MM.1S (cell line): ENCODE data around the gene VAV3.

Experiments
- DNase-seq: peaks from one replicate; pipeline ENCODE4 v3.0.0-alpha.2; 2015
- H2AFZ ChIP-seq: fragments of 300-600 bp; sonication (generic); 2 replicates; pipeline ENCODE4 v1.6.0; 2016; ENCODE audit warnings: antibody characterized with exemption, low read length
- H3F3A ChIP-seq: fragments of 300-600 bp; sonication (generic); 2 replicates; pipeline ENCODE4 v1.6.1; 2016; ENCODE audit warnings: mild to moderate bottlenecking, antibody characterized with exemption, low read length, moderate library complexity, mixed read lengths; ENCODE audit not compliant: insufficient read depth
- H3K27ac ChIP-seq: fragments of 300-600 bp; sonication (generic); 2 replicates; pipeline ENCODE4 v1.5.1; 2016; ENCODE audit warnings: mild to moderate bottlenecking, low read length
- H3K27me3 ChIP-seq: fragments of 300-600 bp; sonication (generic); replicated peaks from 2 replicates; pipeline ENCODE4 v1.6.0; 2016; ENCODE audit warnings: low read length; ENCODE audit not compliant: insufficient read depth
- H3K36me3 ChIP-seq: fragments of 300-600 bp; sonication (generic); replicated peaks from 2 replicates; pipeline ENCODE4 v1.6.1; 2016; ENCODE audit warnings: mild to moderate bottlenecking, low read length, mixed read lengths; ENCODE audit not compliant: insufficient read depth
- H3K4me1 ChIP-seq: fragments of 300-600 bp; sonication (generic); 2 replicates; pipeline ENCODE4 v1.6.1; 2016; ENCODE audit warnings: low read length, mixed read lengths
- H3K4me2 ChIP-seq: fragments of 300-600 bp; sonication (generic); 2 replicates; pipeline ENCODE4 v1.6.0; 2016; ENCODE audit warnings: low read depth, low read length
- H3K4me3 ChIP-seq: fragments of 300-600 bp; sonication (generic); 2 replicates; pipeline ENCODE4 v1.5.1; 2016; ENCODE audit warnings: low read length, mixed read lengths
- H3K79me2 ChIP-seq: fragments of 300-600 bp; sonication (generic); 2 replicates; pipeline ENCODE4 v1.6.1; 2016; ENCODE audit warnings: mixed run types, low read length, mixed read lengths
- H3K9ac ChIP-seq: fragments of 300-600 bp; sonication (generic); 2 replicates; pipeline ENCODE4 v1.6.1; 2016; ENCODE audit warnings: low read length, mixed read lengths
- H3K9me2 ChIP-seq: fragments of 300-600 bp; sonication (generic); replicated peaks from 2 replicates; pipeline ENCODE4 v1.6.1; 2016; ENCODE audit warnings: mild to moderate bottlenecking, low read length, mixed read lengths; ENCODE audit not compliant: insufficient read depth
- H3K9me3 ChIP-seq: fragments of 300-600 bp; sonication (generic); replicated peaks from 2 replicates; pipeline ENCODE4 v1.6.1; 2016; ENCODE audit warnings: mild to moderate bottlenecking, low read length, mixed read lengths; ENCODE audit not compliant: insufficient read depth
- H4K20me1 ChIP-seq: fragments of 300-600 bp; sonication (generic); 2 replicates; pipeline ENCODE4 v1.6.1; 2016; ENCODE audit warnings: mild to moderate bottlenecking, low read length, moderate library complexity, mixed read lengths; ENCODE audit not compliant: insufficient read depth
- EZH2 ChIP-seq: fragments of 300-600 bp; sonication (generic); optimal IDR thresholded peaks from 2 replicates; pipeline ENCODE3; 2017; ENCODE audit warnings: low read depth, mild to moderate bottlenecking, antibody characterized with exemption, low read length, mixed read lengths
- EZH2phosphoT487 ChIP-seq: fragments of 300-600 bp; sonication (generic); IDR thresholded peaks from 2 replicates; pipeline ENCODE4 v1.6.1; 2018; ENCODE audit warnings: antibody characterized with exemption, low read length
- TF ChIP-seq, protein P1 (sequence below): fragments of 300-600 bp; sonication (generic); IDR thresholded peaks from 2 replicates; pipeline ENCODE4 v1.5.1; 2016; ENCODE audit warnings: antibody characterized with exemption, low read length, mixed read lengths

Gene VAV3

DNA sequence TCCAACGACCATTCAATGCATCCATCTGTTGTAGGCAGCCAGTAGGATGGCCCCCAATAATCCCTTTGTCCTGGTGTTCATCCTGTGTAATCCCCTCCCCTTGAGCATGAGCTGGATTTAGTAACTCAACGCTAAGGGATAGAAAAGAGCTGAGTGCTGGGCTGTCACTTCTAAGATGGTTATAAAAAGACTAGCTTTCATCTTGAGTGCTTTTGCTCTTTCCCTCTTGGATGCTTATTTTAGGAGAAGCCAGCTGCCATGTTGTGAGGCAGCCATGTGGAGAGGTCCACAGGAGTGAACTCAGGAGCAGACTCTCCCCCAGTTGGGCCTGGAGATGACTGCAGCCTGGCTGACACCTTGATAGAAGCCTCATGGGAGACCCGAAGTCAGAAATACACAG is 401.5 kb downstream of the VAV3 start:
- TF ChIP-seq EZH2phosphoT487: no peak
- no peak for TF ChIP-seq EZH2
- TF ChIP-seq, protein P1, sequence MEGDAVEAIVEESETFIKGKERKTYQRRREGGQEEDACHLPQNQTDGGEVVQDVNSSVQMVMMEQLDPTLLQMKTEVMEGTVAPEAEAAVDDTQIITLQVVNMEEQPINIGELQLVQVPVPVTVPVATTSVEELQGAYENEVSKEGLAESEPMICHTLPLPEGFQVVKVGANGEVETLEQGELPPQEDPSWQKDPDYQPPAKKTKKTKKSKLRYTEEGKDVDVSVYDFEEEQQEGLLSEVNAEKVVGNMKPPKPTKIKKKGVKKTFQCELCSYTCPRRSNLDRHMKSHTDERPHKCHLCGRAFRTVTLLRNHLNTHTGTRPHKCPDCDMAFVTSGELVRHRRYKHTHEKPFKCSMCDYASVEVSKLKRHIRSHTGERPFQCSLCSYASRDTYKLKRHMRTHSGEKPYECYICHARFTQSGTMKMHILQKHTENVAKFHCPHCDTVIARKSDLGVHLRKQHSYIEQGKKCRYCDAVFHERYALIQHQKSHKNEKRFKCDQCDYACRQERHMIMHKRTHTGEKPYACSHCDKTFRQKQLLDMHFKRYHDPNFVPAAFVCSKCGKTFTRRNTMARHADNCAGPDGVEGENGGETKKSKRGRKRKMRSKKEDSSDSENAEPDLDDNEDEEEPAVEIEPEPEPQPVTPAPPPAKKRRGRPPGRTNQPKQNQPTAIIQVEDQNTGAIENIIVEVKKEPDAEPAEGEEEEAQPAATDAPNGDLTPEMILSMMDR: no peak
- no peaks in the 10 kb centered on the region for H3K9me3 ChIP-seq
- H3K4me1 ChIP-seq: no peaks in the 10 kb centered on the region
- no peaks in the 10 kb centered on the region for H3K79me2 ChIP-seq
- H2AFZ ChIP-seq: no peak overlapping the region
- H3K9me2 ChIP-seq: no peaks in the 10 kb centered on the region
- H4K20me1 ChIP-seq: no peaks in the 10 kb centered on the region
- H3K4me2 ChIP-seq: no peak overlapping the region
- H3F3A ChIP-seq: no peaks in the 10 kb centered on the region
- DNase-seq: no peak
- H3K9ac ChIP-seq: no peak overlapping the region
- H3K27ac ChIP-seq: no peak overlapping the region
- no peaks in the 10 kb centered on the region for H3K27me3 ChIP-seq
- H3K4me3 ChIP-seq: no peak overlapping the region
- H3K36me3 ChIP-seq: no peaks in the 10 kb centered on the region

DNA sequence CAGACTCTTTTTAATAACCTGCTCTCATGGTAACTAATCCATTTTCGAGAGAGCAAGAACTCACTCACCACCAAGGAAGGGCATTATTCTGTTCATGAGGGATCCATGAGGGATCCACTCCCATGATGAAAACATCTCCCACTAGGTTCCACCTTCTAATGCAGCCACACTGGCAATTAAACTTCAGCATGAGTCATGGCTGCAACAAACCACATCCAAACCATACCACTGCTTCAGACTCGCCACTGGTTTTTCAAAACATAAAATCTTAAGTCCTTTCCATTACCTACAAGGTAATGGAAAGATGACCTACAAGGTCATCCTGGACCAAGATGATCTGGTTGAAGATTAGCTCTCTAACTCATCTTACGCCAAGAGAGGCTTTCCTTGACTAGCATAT is 405.1 kb downstream of the VAV3 start:
- no peak for DNase-seq
- Histone ChIP-seq H3K27me3 (no peaks in the 10 kb centered on the region), H3K36me3 (no peaks in the 10 kb centered on the region), H3K4me1 (no peaks in the 10 kb centered on the region), H4K20me1 (no peaks in the 10 kb centered on the region), H3K4me2 (no peak overlapping the region), H2AFZ (no peak overlapping the region), H3K9me3 (no peaks in the 10 kb centered on the region), H3K9ac (no peak overlapping the region), H3F3A (no peaks in the 10 kb centered on the region), H3K4me3 (no peak overlapping the region), H3K79me2 (no peaks in the 10 kb centered on the region), H3K27ac (no peak overlapping the region), H3K9me2 (no peaks in the 10 kb centered on the region)
- no peak for TF ChIP-seq EZH2phosphoT487
- TF ChIP-seq, protein P1: no peak
- no peak for TF ChIP-seq EZH2

DNA sequence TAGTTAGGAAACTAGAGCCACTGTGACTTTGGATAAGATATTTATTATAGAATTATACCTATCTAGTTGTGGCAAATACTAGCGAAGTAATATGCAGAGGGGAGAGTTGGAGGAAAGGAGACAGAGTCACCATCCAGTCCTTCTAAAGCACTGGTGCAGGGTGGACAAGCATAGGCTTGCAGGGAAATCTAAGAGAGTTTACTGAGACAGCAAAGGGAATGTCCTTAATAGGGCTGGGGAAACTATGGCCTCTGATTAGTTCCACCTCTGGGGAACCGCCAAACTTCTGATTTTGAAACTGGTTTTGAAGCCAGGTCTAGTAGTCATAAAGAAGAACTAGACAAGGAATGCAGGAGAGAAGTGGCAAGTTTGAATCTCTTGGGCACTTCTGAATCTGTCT is 407.9 kb downstream of the VAV3 start:
- no peak overlapping the region for H3K4me3 ChIP-seq
- TF ChIP-seq EZH2 (no peak), EZH2phosphoT487 (no peak)
- TF ChIP-seq, protein P1: no peak
- no peaks in the 10 kb centered on the region for H4K20me1 ChIP-seq
- no peak overlapping the region for H3K27ac ChIP-seq
- no peaks in the 10 kb centered on the region for H3K9me2 ChIP-seq
- no peak overlapping the region for H3K9ac ChIP-seq
- no peaks in the 10 kb centered on the region for H3F3A ChIP-seq
- H3K27me3 ChIP-seq: no peaks in the 10 kb centered on the region
- H3K9me3 ChIP-seq: no peaks in the 10 kb centered on the region
- H2AFZ ChIP-seq: no peak overlapping the region
- no peaks in the 10 kb centered on the region for H3K4me1 ChIP-seq
- H3K4me2 ChIP-seq: no peak overlapping the region
- H3K79me2 ChIP-seq: no peaks in the 10 kb centered on the region
- no peaks in the 10 kb centered on the region for H3K36me3 ChIP-seq
- no peak for DNase-seq
